Mesenchymal stem cell (in vitro differentiated cells and primary cell): Measurements from ENCODE around the gene SPC25.

Experiments used
- DNase-seq: peaks from one replicate; pipeline ENCODE4 v3.0.0-alpha.2; 2013
- H2AFZ ChIP-seq: one replicate; pipeline ENCODE4 v1.6.1; 2013; ENCODE audit warnings: low read depth, mild to moderate bottlenecking, control low read depth, inconsistent platforms, low read length, moderate library complexity
- H2AK5ac ChIP-seq: 2 replicates; pipeline ENCODE4 v1.6.1; 2013; ENCODE audit warnings: low read length, moderate library complexity, mild to moderate bottlenecking, inconsistent platforms; ENCODE audit not compliant: severe bottlenecking
- H2BK120ac ChIP-seq: one replicate; pipeline ENCODE4 v1.6.1; 2013; ENCODE audit warnings: low read depth, mild to moderate bottlenecking, inconsistent platforms, low read length, moderate library complexity
- H2BK12ac ChIP-seq, 2 experiments: one replicate each; pipeline ENCODE4 v1.6.1; 2013; ENCODE audit warnings: inconsistent platforms in 2 of 2, low read length in 2 of 2, mild to moderate bottlenecking in 2 of 2, moderate library complexity in 2 of 2, control low read depth in 1 of 2
- H2BK15ac ChIP-seq: one replicate; pipeline ENCODE4 v1.6.1; 2013; ENCODE audit warnings: mild to moderate bottlenecking, low read depth, inconsistent platforms; ENCODE audit not compliant: poor library complexity, severe bottlenecking
- H2BK5ac ChIP-seq: 2 replicates; pipeline ENCODE4 v1.6.1; 2013; ENCODE audit warnings: low read depth, mild to moderate bottlenecking, low read length, control low read depth, inconsistent platforms; ENCODE audit not compliant: poor library complexity, severe bottlenecking
- H3K14ac ChIP-seq, 2 experiments: one replicate each; pipeline ENCODE4 v1.6.1; 2013; ENCODE audit warnings: inconsistent platforms in 2 of 2, low read length in 2 of 2, control low read depth in 1 of 2, mild to moderate bottlenecking in 1 of 2, moderate library complexity in 1 of 2
- H3K18ac ChIP-seq, 2 experiments: one replicate each; pipeline ENCODE4 v1.6.1; 2013; ENCODE audit warnings: inconsistent platforms in 2 of 2, low read length in 2 of 2, control low read depth in 1 of 2, low read depth in 1 of 2, mild to moderate bottlenecking in 1 of 2
- H3K23ac ChIP-seq, 2 experiments: one replicate each; pipeline ENCODE4 v1.6.1; 2013; ENCODE audit warnings: inconsistent platforms in 2 of 2, low read length in 2 of 2, mild to moderate bottlenecking in 2 of 2, moderate library complexity in 2 of 2, control low read depth in 1 of 2
- H3K27ac ChIP-seq: 2 replicates; pipeline ENCODE4 v1.5.1; 2013; ENCODE audit warnings: mild to moderate bottlenecking, moderate library complexity, low read length, control low read depth, inconsistent platforms; ENCODE audit not compliant: poor library complexity, severe bottlenecking
- H3K27me3 ChIP-seq, 2 experiments: 2 replicates each; pipeline versions ENCODE4 v1.6.1 to v1.7.0; 2013; ENCODE audit warnings: low read length in 2 of 2, mild to moderate bottlenecking in 2 of 2, moderate library complexity in 2 of 2, control low read depth in 1 of 2, inconsistent platforms in 1 of 2; ENCODE audit not compliant: control insufficient read depth in 1 of 2, insufficient read depth in 1 of 2
- H3K36me3 ChIP-seq, 2 experiments: 2 replicates each; pipeline versions ENCODE4 v1.6.1 to v1.7.0; 2013; ENCODE audit warnings: low read length in 2 of 2, control low read depth in 1 of 2, inconsistent platforms in 1 of 2, low read depth in 1 of 2, mild to moderate bottlenecking in 1 of 2; ENCODE audit not compliant: insufficient read depth in 2 of 2, control insufficient read depth in 1 of 2
- H3K4ac ChIP-seq, 2 experiments: one replicate each; pipeline ENCODE4 v1.6.1; 2013; ENCODE audit warnings: inconsistent platforms in 2 of 2, low read length in 2 of 2, mild to moderate bottlenecking in 2 of 2, moderate library complexity in 2 of 2, control low read depth in 1 of 2, low read depth in 1 of 2
- H3K4me1 ChIP-seq: 2 replicates; pipeline ENCODE4 v1.6.1; 2013; ENCODE audit warnings: low read depth, low read length, control low read depth; ENCODE audit not compliant: control insufficient read depth, insufficient read depth
- H3K4me2 ChIP-seq: 2 replicates; pipeline ENCODE4 v1.6.1; 2013; ENCODE audit warnings: low read length, mild to moderate bottlenecking, inconsistent platforms; ENCODE audit not compliant: poor library complexity, severe bottlenecking
- H3K4me3 ChIP-seq, 2 experiments: 2 replicates each; pipeline versions ENCODE4 v1.5.1 to v1.7.0; 2013; ENCODE audit warnings: low read length in 2 of 2, mild to moderate bottlenecking in 2 of 2, control low read depth in 1 of 2, low read depth in 1 of 2; ENCODE audit not compliant: insufficient read depth in 1 of 2
- H3K79me1 ChIP-seq: replicated peaks from 2 replicates; pipeline ENCODE4 v1.6.1; 2013; ENCODE audit warnings: mild to moderate bottlenecking, control low read depth, low read length, inconsistent platforms; ENCODE audit not compliant: poor library complexity, severe bottlenecking
- H3K9ac ChIP-seq: 2 replicates; pipeline ENCODE4 v1.7.0; 2013; ENCODE audit warnings: mild to moderate bottlenecking, low read length, moderate library complexity
- H3K9me3 ChIP-seq: 2 replicates; pipeline ENCODE4 v1.7.0; 2013; ENCODE audit warnings: mild to moderate bottlenecking, low read length; ENCODE audit not compliant: control insufficient read depth
- H4K8ac ChIP-seq: one replicate; pipeline ENCODE4 v1.6.1; 2013; ENCODE audit warnings: inconsistent platforms, mild to moderate bottlenecking, low read length, moderate library complexity
- H4K91ac ChIP-seq: one replicate; pipeline ENCODE4 v1.6.1; 2013; ENCODE audit warnings: mild to moderate bottlenecking, low read length, inconsistent platforms
- WGBS: methylation state at CpG from one replicate; pipeline ENCODE4 v1.1.7; 2013; ENCODE audit warnings: mixed read lengths; 5-methylcytosine and 5-hydroxymethylcytosine counted together

Gene SPC25

GRCh38 chr2:168841445-168841844 lies 48.8 kb downstream of the SPC25 start:
- Histone ChIP-seq H4K8ac (no peak overlapping the region), H3K27me3 (no peaks in the 10 kb centered on the region), H2BK5ac (no peak overlapping the region), H2BK15ac (no peak overlapping the region), H2AK5ac (no peak overlapping the region), H4K91ac (no peak overlapping the region), H3K9ac (no peak overlapping the region), H2AFZ (no peak overlapping the region), H2BK120ac (no peak overlapping the region), H3K4me1 (no peaks in the 10 kb centered on the region), H2BK12ac (no peak overlapping the region), H3K4ac (no peak overlapping the region), H3K14ac (no peak overlapping the region), H3K79me1 (no peaks in the 10 kb centered on the region), H3K27ac (no peak overlapping the region), H3K18ac (no peak overlapping the region), H3K4me2 (no peak overlapping the region), H3K9me3 (no peaks in the 10 kb centered on the region), H3K36me3 (no peaks in the 10 kb centered on the region), H3K23ac (no peak overlapping the region), H3K4me3 (no peak overlapping the region)
- 100% methylated on average over 2 of the region's 2 CpGs for WGBS
- DNase-seq: no peak

DNA sequence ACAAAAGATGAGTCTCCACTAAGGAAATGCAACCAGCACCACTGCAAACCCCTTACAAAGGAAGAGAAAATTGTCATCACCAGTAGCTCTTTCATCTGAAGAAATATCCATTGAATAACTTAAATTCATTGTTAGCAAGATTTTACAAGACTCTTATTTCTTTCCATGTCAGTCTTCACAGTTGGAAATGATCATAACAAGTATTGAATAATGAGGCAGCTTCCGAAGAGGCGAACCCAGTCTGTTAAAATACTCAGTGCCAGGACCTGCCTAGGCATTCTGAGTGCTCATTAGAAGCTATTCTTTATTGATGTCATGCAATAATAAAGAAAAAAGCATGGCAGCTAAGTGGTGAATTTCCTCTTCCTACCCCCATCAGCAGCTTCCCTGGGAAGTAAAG lies 54.3 kb downstream of the SPC25 start:
- Histone ChIP-seq H3K4me2 (no peak overlapping the region), H3K4ac (no peak overlapping the region), H3K27ac (no peak overlapping the region), H3K18ac (no peak overlapping the region), H2BK12ac (no peak overlapping the region), H3K36me3 (no peaks in the 10 kb centered on the region), H3K9me3 (no peaks in the 10 kb centered on the region), H3K79me1 (no peaks in the 10 kb centered on the region), H3K9ac (no peak overlapping the region), H4K91ac (no peak overlapping the region), H4K8ac (no peak overlapping the region), H2BK15ac (no peak overlapping the region), H2AK5ac (no peak overlapping the region), H3K14ac (no peak overlapping the region), H3K4me1 (no peaks in the 10 kb centered on the region), H3K4me3 (no peak overlapping the region), H3K23ac (no peak overlapping the region), H2BK5ac (no peak overlapping the region), H2AFZ (no peak overlapping the region), H3K27me3 (no peaks in the 10 kb centered on the region), H2BK120ac (no peak overlapping the region)
- 100% methylated on average over 2 of the region's 2 CpGs for WGBS
- no peak for DNase-seq

DNA sequence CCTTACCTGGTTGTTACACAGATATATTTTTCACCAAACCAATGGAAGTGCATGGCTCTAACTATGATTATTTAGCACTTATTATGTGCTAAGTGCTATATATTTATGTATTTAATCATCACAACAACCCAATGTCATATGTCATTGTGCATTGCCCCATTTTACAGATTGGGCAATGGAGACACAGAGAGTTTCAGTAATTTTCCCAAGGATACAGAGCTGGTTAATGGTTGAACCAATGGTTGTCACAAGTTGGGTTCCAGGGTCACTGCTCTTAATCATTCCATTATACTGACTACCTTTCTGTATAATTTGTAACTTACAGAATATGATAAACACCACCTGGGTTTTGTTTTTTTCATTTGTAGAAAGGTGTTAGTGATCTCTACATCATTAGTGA lies 58.6 kb downstream of the SPC25 start:
- no peak overlapping the region for H3K4ac ChIP-seq
- no peak overlapping the region for H2BK12ac ChIP-seq
- no peak overlapping the region for H4K8ac ChIP-seq
- no peaks in the 10 kb centered on the region for H3K79me1 ChIP-seq
- no peak overlapping the region for H3K4me2 ChIP-seq
- no peak overlapping the region for H2BK120ac ChIP-seq
- H4K91ac ChIP-seq: no peak overlapping the region
- H3K27ac ChIP-seq: no peak overlapping the region
- DNase-seq: no peak
- no peak overlapping the region for H2BK15ac ChIP-seq
- no peaks in the 10 kb centered on the region for H3K9me3 ChIP-seq
- no peak overlapping the region for H3K14ac ChIP-seq
- H3K4me3 ChIP-seq: no peak overlapping the region
- no peaks in the 10 kb centered on the region for H3K36me3 ChIP-seq
- no peak overlapping the region for H2AFZ ChIP-seq
- H3K9ac ChIP-seq: no peak overlapping the region
- H3K23ac ChIP-seq: no peak overlapping the region
- H2AK5ac ChIP-seq: no peak overlapping the region
- no peaks in the 10 kb centered on the region for H3K27me3 ChIP-seq
- no peak overlapping the region for H2BK5ac ChIP-seq
- no peak overlapping the region for H3K18ac ChIP-seq
- H3K4me1 ChIP-seq: no peaks in the 10 kb centered on the region

- no peak for DNase-seq
- Histone ChIP-seq H2BK5ac (no peak overlapping the region), H3K4me2 (no peak overlapping the region), H3K9me3 (no peaks in the 10 kb centered on the region), H3K79me1 (no peaks in the 10 kb centered on the region), H4K8ac (no peak overlapping the region), H3K27ac (no peak overlapping the region), H3K4me1 (no peaks in the 10 kb centered on the region), H3K4ac (no peak overlapping the region), H3K23ac (no peak overlapping the region), H3K36me3 (no peaks in the 10 kb centered on the region), H3K4me3 (no peak overlapping the region), H3K9ac (no peak overlapping the region), H3K27me3 (no peaks in the 10 kb centered on the region), H3K14ac (no peak overlapping the region), H2BK120ac (no peak overlapping the region), H2AK5ac (no peak overlapping the region), H4K91ac (no peak overlapping the region), H2AFZ (no peak overlapping the region), H2BK15ac (no peak overlapping the region), H3K18ac (no peak overlapping the region), H2BK12ac (no peak overlapping the region)
These were observed 59.3 kb downstream of the SPC25 start for GRCh38 chr2:168830958-168831357.
